ENCODE data around the gene ACVR1.
A peak's percentile ranks its signal among the peaks of the same experiment; 100 is the strongest.
"Not testable (repeated sequence)": the region's sequence is repeated elsewhere in the genome, so short reads cannot be mapped to it uniquely, and the experiment has no call there.

ACVR1 gene

DNA sequence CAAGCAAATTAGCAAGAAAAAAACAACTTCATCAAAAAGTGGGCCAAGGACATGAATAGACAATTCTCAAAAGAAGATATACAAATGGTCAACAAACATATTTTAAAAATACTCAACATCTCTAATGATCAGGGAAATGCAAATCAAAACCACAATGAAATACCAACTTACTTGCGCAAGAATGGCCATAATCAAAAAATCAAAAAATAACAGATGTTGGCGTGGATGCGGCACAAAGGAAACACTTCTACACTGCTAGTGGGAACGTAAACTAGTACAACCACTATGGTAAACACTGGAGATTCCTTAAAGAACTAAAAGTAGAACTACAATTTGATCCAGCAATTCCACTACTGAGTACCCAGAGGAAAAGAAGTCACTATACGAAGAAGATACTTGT, 119.7 kb downstream of the ACVR1 start:
- DNase-seq (ENCODE audit: low read depth), result not testable (repeated sequence)

DNA sequence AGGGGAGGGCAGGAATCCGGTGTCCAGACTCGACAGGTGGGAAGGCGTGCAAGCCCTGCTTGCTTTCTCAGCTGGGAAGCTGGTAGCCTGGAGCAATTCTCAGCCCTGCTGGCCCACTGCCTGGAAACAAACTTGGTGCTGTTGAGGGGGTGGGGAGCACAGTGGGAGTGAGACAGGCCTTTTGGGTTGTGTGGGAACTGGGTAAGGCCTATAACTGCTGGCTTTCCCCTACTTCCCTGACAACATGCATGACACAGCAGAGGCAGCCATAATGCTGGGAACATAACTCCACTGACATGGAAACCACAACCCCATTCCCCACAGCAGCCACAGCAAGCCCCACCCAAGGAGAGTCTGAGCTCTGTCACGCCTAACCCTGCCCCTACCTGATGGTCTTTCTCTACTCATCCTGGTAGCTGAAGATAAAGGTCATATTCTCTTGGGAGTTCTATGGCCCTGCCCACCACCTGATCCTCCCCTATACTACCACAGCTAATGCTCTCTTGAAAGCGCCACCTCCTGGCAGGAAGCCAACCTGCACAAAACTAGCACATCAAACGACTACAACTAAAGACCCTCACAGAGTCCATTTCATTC, 124.6 kb downstream of the ACVR1 start:
- no peak for DNase-seq (ENCODE audit: low read depth)

- no peak for DNase-seq (ENCODE audit: low read depth)
Measured at GRCh38 chr2:157749684-157750083, 126.4 kb downstream of the ACVR1 start.

DNA sequence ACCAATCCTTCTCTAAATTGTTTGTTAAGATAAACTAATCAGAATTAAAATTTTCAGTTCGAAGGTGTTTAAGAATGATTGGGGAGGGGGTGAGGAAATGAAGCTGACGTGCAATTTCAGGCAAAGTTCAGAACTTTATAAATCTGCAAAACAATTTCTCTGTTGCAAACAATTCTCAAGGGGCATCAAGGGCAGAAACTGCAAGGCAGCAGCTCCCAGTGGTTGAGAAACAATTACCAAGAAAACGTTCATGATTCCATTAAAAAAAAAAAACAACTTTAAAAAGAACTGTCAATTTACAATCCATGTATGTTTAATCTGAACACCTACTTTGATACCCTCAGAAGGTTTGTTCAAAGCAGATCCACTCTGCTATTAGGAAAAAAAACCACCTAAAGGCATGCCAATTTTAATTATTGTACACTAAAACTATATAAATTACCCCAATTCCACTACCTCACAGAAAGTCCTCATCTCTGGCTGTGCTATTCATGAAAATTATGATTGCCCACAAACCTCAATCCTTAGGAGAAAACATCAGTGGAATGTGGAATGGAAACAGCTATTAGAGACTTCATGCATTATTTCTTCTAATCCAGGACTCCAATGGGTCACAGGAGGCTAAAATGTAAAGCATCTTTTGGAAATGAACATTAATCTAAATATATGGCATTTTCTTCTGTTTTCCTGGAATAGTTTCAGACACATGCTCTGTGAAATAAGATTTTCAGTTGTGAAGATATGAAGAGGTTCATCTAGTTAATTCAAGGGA, 127.6 kb downstream of the ACVR1 start:
- no peak for DNase-seq (ENCODE audit: low read depth)

DNA sequence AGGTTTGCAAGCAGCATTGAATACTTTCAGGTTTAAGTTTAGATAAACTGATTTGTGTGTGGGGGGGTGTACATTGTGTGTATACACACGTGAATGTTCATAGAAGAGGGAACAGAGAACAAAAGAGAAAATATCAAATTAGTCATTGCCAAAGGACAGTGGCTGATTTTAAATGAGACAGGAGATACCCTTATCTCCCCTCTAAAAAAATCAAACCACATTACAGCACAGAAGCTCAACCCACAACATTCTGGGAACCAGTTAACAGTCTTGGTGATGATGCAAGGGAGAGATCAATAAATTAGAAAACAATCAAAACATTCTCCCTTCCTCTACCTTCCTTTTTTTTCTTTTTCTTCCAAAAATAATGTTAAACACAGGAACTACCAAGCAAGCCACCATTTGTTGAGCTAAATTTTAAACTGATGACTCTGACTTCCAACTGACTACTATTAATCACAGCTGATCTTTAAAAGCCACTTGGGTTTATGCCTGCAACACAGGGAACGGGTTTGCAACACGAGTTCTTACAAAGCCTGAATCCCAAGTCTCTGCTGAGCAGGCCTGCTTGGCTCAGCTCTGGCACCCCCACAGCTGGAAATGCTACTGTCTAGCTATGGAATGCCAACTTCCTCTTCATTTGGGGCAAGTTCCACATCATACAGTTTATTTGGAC, 128.3 kb downstream of the ACVR1 start:
- peak; percentile 90 for DNase-seq (ENCODE audit: low read depth)

DNA sequence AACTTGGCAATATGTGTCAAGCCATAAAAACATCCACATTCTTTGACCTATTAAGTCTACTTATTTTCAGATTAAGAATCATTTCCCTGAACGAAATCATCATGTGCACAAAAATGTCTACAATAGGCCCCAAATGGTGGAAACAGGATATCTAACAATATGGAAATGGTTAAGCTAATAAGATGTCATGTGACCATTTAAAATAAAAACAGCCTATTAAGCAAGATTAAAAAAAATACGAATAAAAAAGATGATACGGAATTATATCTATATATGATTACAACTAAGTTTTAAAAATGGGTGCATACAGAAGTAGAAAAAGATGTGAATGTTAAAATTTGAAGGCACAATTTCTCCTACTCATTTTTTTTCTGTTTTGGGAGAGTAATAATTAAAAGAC, 128.8 kb downstream of the ACVR1 start:
- DNase-seq (ENCODE audit: low read depth), result no peak

DNA sequence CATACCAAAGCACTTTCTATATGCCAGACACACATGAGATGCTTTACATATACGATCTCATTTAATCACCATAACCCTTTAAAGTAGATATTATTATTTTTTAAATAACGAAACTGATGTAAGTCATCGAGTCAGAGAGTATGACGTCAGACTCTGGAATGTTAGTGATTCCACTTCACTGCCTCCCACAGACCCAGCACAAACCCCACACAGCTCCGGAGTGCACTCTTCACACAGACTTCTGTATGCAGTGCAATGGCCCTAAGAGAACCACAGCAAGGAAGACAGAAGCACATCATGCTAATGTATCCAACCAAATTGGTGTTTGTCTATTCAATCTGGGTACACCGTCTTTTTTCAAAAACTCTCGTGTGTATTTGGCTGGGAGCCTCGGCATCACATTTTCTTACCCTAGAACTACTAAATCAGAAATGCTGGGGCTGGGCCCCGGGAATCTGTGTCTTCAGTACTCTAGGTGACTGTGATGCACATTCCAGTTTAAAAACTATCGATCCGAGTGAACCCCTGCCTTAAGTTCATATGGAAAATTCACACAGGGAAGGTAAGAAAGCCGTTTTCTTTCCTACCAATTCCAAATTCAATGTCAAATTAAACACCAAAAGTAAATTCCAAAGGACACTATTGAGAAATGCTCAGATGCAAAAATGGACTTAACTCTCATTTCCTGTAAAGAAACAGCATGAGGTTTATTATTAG, 129.7 kb downstream of the ACVR1 start:
- no peak for DNase-seq (ENCODE audit: low read depth)

DNA sequence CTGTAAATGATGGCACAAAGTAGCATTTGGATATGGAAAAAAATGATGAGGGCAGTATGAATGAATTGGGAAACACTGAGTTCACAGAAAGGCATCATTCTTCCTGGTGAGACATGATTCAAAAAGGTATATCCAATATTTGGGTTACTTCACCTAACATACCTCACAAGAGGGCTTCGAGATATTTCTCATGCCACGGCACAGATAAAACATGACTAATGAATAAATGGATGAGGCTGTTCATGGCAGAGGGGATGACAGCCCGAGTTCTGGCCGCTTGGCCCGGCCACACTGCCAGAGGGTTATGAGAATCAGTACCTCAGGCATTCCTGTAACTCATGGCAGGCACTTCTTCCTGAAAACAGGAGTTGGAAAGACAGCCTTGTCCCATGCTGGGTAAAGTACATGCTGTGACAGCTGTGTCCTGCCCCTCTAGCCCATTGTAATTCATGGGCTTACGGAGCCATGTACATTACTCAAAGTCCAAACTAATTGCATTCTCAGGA, 131.5 kb downstream of the ACVR1 start:
- DNase-seq (ENCODE audit: low read depth), result no peak

DNA sequence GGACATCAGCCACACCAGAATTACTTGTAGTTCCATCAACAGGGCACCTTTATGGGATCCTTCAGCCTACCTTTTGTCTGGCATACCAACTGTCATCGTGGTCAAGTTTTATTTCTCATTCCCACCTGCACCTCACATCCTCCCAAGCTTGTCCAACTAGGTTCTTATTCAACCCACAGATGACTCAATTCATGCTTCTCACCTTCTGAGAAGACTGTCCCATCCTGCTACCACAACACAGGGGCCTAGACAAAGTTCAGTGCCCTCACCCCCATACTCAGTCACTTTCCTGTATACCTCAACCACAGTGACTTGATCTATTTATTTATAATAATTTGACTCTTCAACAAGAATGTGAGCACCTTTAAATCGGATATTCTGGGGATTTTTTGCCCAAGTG, 133.1 kb downstream of the ACVR1 start:
- no peak for DNase-seq (ENCODE audit: low read depth)

GRCh38 chr2:157741819-157742484, 134.2 kb downstream of the ACVR1 start:
- no peak for DNase-seq (ENCODE audit: low read depth)

DNA sequence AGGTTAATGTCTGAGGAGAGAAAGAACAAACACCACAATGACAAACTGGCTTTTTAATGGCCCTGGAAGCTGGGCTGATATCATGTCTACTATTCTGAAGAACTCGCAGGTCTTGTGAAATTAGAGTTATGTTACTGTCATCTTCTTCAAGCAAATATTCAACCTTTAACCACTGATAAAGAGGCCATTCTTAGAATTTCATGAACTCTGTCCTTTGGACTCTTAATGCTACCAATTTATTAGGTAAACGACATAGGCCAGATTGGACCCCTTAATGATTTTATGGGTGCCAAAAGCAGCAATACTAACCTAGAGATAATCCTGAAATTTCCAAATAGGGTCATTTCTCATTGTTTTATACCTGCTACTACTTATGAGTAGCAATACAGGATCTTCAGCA, 138.5 kb downstream of the ACVR1 start:
- no peak for DNase-seq (ENCODE audit: low read depth)

- no peak for DNase-seq (ENCODE audit: low read depth)
Measured at GRCh38 chr2:157735532-157735931, 140.6 kb downstream of the ACVR1 start.

DNA sequence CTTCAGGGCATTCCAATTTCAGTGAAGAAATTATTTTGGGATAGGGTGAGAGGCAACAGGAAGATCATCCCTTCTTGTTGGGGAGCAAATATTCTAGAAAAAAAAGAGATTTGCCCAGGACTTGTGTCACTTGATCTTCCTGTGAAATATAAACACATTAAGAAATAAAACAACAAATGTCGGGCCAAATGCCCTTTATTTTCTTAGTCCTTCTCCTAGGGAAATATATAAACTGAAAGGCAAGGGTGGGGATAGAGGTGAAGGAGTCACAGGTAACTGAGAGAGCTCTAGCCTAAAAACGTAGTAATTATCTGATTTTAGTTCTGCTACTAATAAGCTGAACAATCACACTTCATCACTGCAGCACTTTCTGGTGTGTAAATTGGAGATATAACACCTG, 142.9 kb downstream of the ACVR1 start:
- no peak for DNase-seq (ENCODE audit: low read depth)

DNA sequence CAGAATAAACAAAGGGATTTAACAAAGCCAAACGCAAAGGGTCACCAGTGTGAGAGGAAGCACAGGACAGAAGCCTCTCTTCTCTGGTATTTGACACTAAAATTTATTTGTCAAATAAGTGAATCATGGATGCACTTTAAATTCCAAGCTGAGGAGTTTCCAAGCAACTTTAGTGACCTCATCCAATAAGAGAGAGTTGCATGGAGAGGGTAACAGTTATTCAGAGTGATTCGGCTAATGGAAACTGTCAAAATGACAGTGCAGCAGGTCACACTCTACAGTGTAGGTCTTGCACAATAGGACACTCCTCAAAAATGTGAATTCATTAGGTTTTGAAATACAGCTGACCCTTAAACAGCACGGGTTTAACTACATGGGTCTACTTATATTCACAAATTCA, 143.5 kb downstream of the ACVR1 start:
- no peak for DNase-seq (ENCODE audit: low read depth)

DNA sequence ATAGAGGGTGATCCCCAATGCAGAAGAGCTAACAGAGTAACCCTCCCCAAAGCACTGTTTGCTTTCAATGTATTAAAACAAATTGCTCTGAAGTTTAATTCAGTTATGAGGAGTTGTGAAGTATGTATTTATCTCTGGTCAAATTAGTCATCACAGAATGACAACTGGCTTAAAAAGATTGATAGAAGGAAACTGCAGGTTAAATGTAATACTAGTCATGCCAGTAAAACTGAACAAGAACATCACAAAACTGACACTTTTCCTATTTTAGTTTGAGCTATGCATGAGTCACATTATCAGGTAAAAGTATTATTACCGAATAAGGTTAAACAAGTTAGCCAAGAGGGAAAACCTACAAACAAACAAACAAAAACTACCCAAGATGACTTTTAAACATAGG, 148.4 kb downstream of the ACVR1 start:
- no peak for DNase-seq (ENCODE audit: low read depth)

DNA sequence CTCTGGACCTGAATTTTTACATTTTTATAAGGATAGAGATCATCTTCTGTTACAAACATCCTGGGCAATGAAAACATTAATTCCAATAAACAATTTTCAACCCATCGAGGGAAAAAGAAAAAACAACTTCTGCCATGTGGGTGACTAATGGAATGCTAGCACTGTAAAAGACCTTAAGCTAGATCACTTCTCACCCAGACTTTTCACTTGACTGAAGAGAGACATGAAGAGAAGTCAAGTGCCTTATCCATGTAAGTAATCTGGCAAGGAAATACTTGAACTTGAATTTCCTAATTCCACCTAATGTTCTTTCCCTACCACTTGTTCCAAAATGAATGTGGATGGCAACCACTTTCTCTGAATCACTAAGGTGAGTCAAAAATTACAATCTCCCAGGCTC, 149.2 kb downstream of the ACVR1 start:
- DNase-seq (ENCODE audit: low read depth), result no peak

- no peak for DNase-seq (ENCODE audit: low read depth)
Measured at GRCh38 chr2:157725846-157726245, 150.3 kb downstream of the ACVR1 start.

DNA sequence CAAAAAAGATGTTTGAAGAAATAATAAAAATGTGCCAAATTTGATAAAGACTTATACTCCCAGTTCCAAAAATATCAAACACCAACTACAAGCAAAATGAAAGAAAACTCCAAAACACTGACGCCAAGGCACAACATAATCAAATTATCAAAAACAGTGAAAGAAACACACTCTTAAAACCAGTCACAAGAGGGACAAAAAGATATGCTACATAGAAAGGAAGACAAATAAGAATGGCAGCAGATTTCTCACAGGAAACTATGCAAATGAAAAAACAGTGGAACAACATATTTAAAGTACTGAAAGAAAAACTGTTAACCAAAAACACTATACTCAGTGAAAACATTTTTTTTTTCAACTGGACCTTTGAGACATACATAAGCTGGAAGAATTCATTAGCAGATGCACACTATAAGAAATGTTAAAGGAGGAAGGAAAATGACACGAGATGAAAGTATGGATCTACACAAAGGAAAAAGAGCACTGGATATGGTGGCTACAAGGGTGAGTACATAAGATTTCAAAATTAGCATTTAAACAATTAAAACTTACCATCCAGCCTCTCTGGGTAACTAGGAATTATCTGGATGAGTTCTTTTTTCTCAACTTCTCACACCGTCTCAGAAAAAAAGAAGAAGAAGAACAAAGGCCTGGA, 153.4 kb downstream of the ACVR1 start:
- DNase-seq (ENCODE audit: low read depth), result no peak

GRCh38 chr2:157720504-157720903, 155.6 kb downstream of the ACVR1 start:
- DNase-seq (ENCODE audit: low read depth), result no peak

GRCh38 chr2:157704653-157705052, 171.5 kb downstream of the ACVR1 start:
- DNase-seq (ENCODE audit: low read depth), result not testable (repeated sequence)

DNA sequence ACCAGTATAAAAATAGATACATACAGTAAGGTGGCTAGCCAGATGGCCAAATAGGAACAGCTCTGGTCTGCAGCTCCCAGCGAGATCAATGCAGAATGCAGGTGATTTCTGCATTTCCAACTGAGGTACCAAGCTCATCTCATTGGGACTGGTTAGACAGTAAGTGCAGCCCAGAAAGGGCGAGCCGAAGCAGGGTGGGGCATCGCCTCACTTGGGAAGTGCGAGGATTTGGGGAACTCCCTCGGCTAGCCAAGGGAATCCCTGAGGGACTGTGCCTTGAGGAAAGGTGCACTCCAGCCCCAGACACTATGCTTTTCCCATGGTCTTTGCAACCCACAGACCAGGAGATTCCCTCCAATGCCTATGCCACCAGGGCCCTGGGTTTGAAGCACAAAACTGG, 172.0 kb downstream of the ACVR1 start:
- not testable (repeated sequence) for DNase-seq (ENCODE audit: low read depth)
